Heart right ventricle (tissue), 16 donors: ENCODE data around the gene TSFM. TPM values are rescaled to one million over a fixed set of nuclear protein-coding genes. Genes with fewer than 3 reads are reported as not detected.

ENCODE experiments used
- ATAC-seq, 8 donors: fragments of 200-7000 bp; cut with Tn5 transposase; one replicate each; pipeline ENCODE4 v1.9.1; 2020; ENCODE audit warnings: mild to moderate bottlenecking in 8 of 8, moderate library complexity in 8 of 8, moderate number of reproducible peaks in 1 of 8
- DNase-seq, 2 donors: peaks; one replicate each; pipeline ENCODE4 v3.0.0-alpha.2; 2020
- H3K27ac ChIP-seq, 10 donors: fragments of 200-600 bp; sonication (generic) in 2 of 10; one replicate each; pipeline versions ENCODE4 v1.5.0 to v1.8.0; 2020 to 2022; ENCODE audit warnings: mild to moderate bottlenecking in 3 of 10
- H3K27me3 ChIP-seq, 7 donors: fragments of 200-600 bp; one replicate each; pipeline ENCODE4 v1.8.0; 2021 to 2022; ENCODE audit warnings: mild to moderate bottlenecking in 2 of 7
- H3K36me3 ChIP-seq, 9 donors: fragments of 200-600 bp; sonication (generic) in 1 of 9; one replicate each; pipeline versions ENCODE4 v1.5.0 to v1.8.0; 2020 to 2022; ENCODE audit warnings: mild to moderate bottlenecking in 2 of 9
- H3K4me1 ChIP-seq, 9 donors: fragments of 200-600 bp; sonication (generic) in 1 of 9; one replicate each; pipeline versions ENCODE4 v1.5.0 to v1.8.0; 2020 to 2022; ENCODE audit warnings: mild to moderate bottlenecking in 4 of 9
- H3K4me3 ChIP-seq, 10 donors: fragments of 200-600 bp; sonication (generic) in 2 of 10; one replicate each; pipeline versions ENCODE4 v1.5.0 to v1.8.0; 2020 to 2022; ENCODE audit warnings: mild to moderate bottlenecking in 7 of 10, moderate library complexity in 2 of 10
- H3K9me3 ChIP-seq, 11 donors: fragments of 200-600 bp in 10 of 11; sonication (generic) in 2 of 11; one replicate each; pipeline versions ENCODE4 v1.5.0 to v1.8.0; 2013 to 2022; ENCODE audit warnings: mild to moderate bottlenecking in 2 of 11, control low read depth in 1 of 11, moderate library complexity in 1 of 11
- CTCF ChIP-seq, 9 donors: fragments of 200-600 bp; sonication (generic) in 2 of 9; IDR thresholded peaks; one replicate each; pipeline versions ENCODE4 v1.5.0 to v1.8.0; 2021 to 2022; ENCODE audit warnings: antibody characterized with exemption in 9 of 9, mild to moderate bottlenecking in 5 of 9, moderate library complexity in 1 of 9
- WGBS, 2 donors: extraction: QIAGEN DNeasy Blood & Tissue Kit; methylation state at CpG; one replicate each; pipeline ENCODE4 v1.1.7; 2013; ENCODE audit warnings: inconsistent platforms in 1 of 2; 5-methylcytosine and 5-hydroxymethylcytosine counted together
- intact Hi-C, 10 donors: fragments of 100-400 bp; cut with DNase I; formaldehyde crosslinking; loops; one replicate each; pipeline versions ENCODE4 v1.11.1 to v1.14.2; 2022
- polyA plus RNA-seq, 2 donors: library from polyadenylated mRNA; stranded (reverse); fragments of 200-250 nt; gene quantifications; one replicate each; pipeline ENCODE4 v1.2.3, GENCODE V29; 2013
- total RNA-seq, 10 donors: library from RNA; stranded (reverse); fragmentation: NEBNext Ultra II Directional in 3 of 10; extraction: Animal tissue kit (Norgen Biotek cat#: 25700) in 3 of 10; gene quantifications; one replicate each; pipeline versions ENCODE4 v1.2.1 to v1.2.4, GENCODE V29; 2021 to 2023
- donor health status: Arrhythmogenic right ventricular cardiomyopathy.
- donor health status: ischemic (EF 13 %, LVEDD 7.1; RV severe dilation, severe dysfunction).
- donor health status: healthy with polysubstance abuse.
- donor health status: DM: no; HTN: yes; CAD: no.
- donor health status: DM: no; HTN: no; CAD: no.
- donor health status: ischemic (EF 25% LVEDD 6.9; RV normal size, moderate dysfunction).
- donor health status: ischemic (EF 25% LVEDD 5.7; RV mildly dilated, moderate dysfunction).
- donor health status: healthy.
- donor health status: DM: yes; HTN: yes; CAD: no.
- donor health status: Ischemic cardiomyopathy.
- donor health status: ischemic (EF 35%, LVEDD 5.7; RV mildly dilated, moderate dysfunction).
- donor health status: nonischemic (EF 11% LVEDD 7.7; RV severe dilation, severe dysfunction).
- donor health status: DM: yes; HTN: yes; CAD: no.
- donor health status: PGD.
- donor health status: ischemic (EF 29% LVEDD 5.4; RV normal size, mild dysfunction).
- donor health status: nonischemic (EF 23%, LVEDD 6.1; RV moderate dilation, normal function).

TSFM gene
- total and polyA plus RNA-seq, 12 donors = 22.9 to 70.6 (median 52.6) TPM

- peaks cover 0 to 39% (median 15%) of the 10 kb centered on the region in 9 donors for H3K4me1 ChIP-seq
- no peak for TF ChIP-seq CTCF (IDR thresholded peaks at IDR 0.05)
- ATAC-seq = peak in 7 of 8 donors; percentile 2 to 36 (median 17)
- peaks cover 0 to 45% (median 32%) of the 10 kb centered on the region in 9 donors for H3K36me3 ChIP-seq
- no peaks in the 10 kb centered on the region for H3K9me3 ChIP-seq
- intact Hi-C loops = no loop called here
- no peak for DNase-seq
- H3K27ac ChIP-seq = peak overlapping the region; percentile 91 to 99 (median 96)
- H3K27me3 ChIP-seq = peaks cover 0 to 7% (median 0%) of the 10 kb centered on the region in 7 donors
- 35 to 41% methylated on average over 8 of the region's 8 CpGs for WGBS, 2 donors
- peak overlapping the region; percentile 58 to 98 (median 88) for H3K4me3 ChIP-seq
Observed at GRCh38 chr12:57745485-57745881, 37.1 kb upstream of the TSFM start.

GRCh38 chr12:57746025-57746424 lies 36.6 kb upstream of the TSFM start:
- H3K27ac ChIP-seq = peak overlapping the region in 5 of 10 donors; percentile 96 to 99 (median 96)

DNA sequence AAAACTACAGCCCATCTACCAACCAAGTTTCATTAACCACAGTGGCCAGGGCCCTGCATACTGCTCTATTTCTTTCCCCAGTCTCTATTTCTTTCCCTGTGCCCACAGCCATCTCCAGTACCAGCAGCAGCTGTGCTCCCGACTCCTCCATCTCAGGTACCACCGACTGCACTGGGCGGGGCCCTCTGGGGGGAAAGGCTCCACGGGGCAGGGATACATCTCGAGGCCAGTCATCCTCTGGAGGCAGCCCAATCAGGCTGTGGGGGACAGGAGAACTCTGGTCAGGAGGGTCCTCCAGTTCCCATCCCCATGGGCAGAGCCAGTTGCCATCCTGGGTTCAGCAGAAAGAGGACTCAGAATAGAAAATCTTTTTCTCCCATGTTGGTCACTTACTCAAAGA lies 33.5 kb upstream of the TSFM start:
- intact Hi-C loops = no loop called here
- Histone ChIP-seq H3K36me3 (peaks cover 0 to 51% (median 32%) of the 10 kb centered on the region in 9 donors), H3K27me3 (no peaks in the 10 kb centered on the region), H3K9me3 (no peaks in the 10 kb centered on the region), H3K4me1 (peaks cover 10 to 44% (median 31%) of the 10 kb centered on the region in 9 donors), H3K27ac (no peak overlapping the region), H3K4me3 (no peak overlapping the region)
- DNase-seq (no peak), ATAC-seq (no peak)
- TF ChIP-seq CTCF (IDR thresholded peaks at IDR 0.05) = no peak
- WGBS, 2 donors = 90 to 94% methylated on average over 5 of the region's 5 CpGs

More at GRCh38 chr12:57746025-57746424, 36.6 kb upstream of the TSFM start:
- intact Hi-C loops = no loop called here
- ATAC-seq (no peak), DNase-seq (no peak)
- no peak for TF ChIP-seq CTCF (IDR thresholded peaks at IDR 0.05)
- Histone ChIP-seq H3K9me3 (no peaks in the 10 kb centered on the region), H3K36me3 (peaks cover 0 to 50% (median 32%) of the 10 kb centered on the region in 9 donors), H3K4me3 (peak overlapping the region in 7 of 10 donors; percentile 58 to 93 (median 88)), H3K27me3 (peaks cover 0 to 2% (median 0%) of the 10 kb centered on the region in 7 donors), H3K4me1 (peaks cover 4 to 39% (median 20%) of the 10 kb centered on the region in 9 donors)
- WGBS, 2 donors = 85 to 90% methylated on average over 3 of the region's 3 CpGs

DNA sequence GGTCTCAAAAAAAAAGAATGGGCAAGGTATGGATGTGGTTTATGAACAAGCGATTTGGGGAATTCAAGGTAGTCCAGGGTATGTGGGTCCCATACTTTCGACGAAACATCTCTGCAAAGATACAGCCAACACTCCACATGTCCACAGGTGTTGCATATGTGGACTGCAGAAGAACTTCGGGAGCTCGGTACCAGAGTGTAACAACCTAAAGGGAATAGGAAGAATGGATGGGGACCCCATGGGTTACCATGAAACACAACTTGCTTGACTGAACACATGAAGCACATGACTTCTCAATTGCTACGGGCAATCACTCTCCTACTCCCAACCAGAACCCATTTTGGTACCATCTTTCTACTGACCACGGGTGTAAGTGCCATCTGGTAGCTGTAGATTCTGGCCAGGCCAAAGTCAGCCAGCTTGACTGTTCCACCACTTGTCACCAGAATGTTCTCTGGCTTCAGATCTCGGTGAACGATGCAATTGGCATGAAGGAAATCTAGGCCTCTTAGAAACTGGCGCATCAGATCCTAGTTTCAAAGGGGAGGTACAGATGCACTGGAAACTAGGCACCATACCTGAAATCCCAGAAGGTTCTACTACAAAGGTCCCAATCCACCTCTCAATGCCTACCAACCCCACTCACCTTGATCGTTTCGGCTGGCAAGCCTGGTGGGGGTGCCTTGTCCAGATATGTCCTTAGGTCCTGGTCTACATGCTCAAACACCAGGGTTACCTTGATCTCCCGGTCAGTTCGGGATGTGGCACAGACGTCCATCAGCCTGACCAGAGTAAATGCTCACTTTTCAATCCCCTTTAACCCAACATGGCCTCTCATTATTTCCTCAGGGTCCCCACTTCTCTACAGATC lies 31.8 kb upstream of the TSFM start:
- no peak for TF ChIP-seq CTCF (IDR thresholded peaks at IDR 0.05)
- Histone ChIP-seq H3K27me3 (no peaks in the 10 kb centered on the region), H3K9me3 (no peaks in the 10 kb centered on the region), H3K36me3 (peaks cover 0 to 51% (median 32%) of the 10 kb centered on the region in 9 donors), H3K4me1 (peaks cover 11 to 45% (median 32%) of the 10 kb centered on the region in 9 donors), H3K4me3 (peak overlapping the region; percentile 55 to 85 (median 72)), H3K27ac (peak overlapping the region in 8 of 10 donors; percentile 90 to 96 (median 92))
- WGBS, 2 donors = 88 to 89% methylated on average over 15 of the region's 15 CpGs
- intact Hi-C loops = no loop called here
- no peak for DNase-seq
- ATAC-seq = no peak
